Sigmoid colon (tissue), 7 donors: ENCODE measurements around the gene MYO5B. TPM values are rescaled to one million over a fixed set of nuclear protein-coding genes. Genes with fewer than 3 reads are reported as not detected.

Experiments
- DNase-seq: peaks from one replicate; pipeline ENCODE4 v3.0.0-alpha.2; 2019
- H3K27ac ChIP-seq, 4 donors: fragments of 200-600 bp; sonication (generic); one replicate each; pipeline ENCODE4 v1.5.1; 2016 to 2019; ENCODE audit warnings: mild to moderate bottlenecking in 1 of 4
- H3K27me3 ChIP-seq, 3 donors: fragments of 200-600 bp; sonication (generic); one replicate each; pipeline ENCODE4 v1.5.1; 2019; ENCODE audit warnings: mild to moderate bottlenecking in 1 of 3
- H3K36me3 ChIP-seq, 4 donors: fragments of 200-600 bp; sonication (generic); one replicate each; pipeline ENCODE4 v1.5.1; 2016 to 2019
- H3K4me1 ChIP-seq, 4 donors: fragments of 200-600 bp; sonication (generic); one replicate each; pipeline ENCODE4 v1.5.1; 2017 to 2019
- H3K4me3 ChIP-seq, 4 donors: fragments of 200-600 bp; sonication (generic); one replicate each; pipeline ENCODE4 v1.5.1; 2017 to 2019; ENCODE audit warnings: mild to moderate bottlenecking in 2 of 4, moderate library complexity in 1 of 4
- H3K9me3 ChIP-seq, 4 donors: fragments of 200-600 bp in 3 of 4; sonication (generic) in 3 of 4; one replicate each; pipeline versions ENCODE4 v1.5.1 to v1.6.1; 2013 to 2019
- EP300 ChIP-seq, 4 donors: sonication (generic); formaldehyde crosslinking; IDR thresholded peaks; one replicate each; pipeline ENCODE4 v1.6.1; 2017; ENCODE audit warnings: antibody characterized with exemption in 4 of 4
- POLR2A ChIP-seq, 2 donors: fragments of 450-650 bp; IDR thresholded peaks; one replicate each; pipeline ENCODE4 v1.6.1; 2016; ENCODE audit warnings: antibody characterized with exemption in 2 of 2, mild to moderate bottlenecking in 2 of 2, moderate library complexity in 2 of 2
- POLR2AphosphoS5 ChIP-seq, 4 donors: sonication (generic); formaldehyde crosslinking; IDR thresholded peaks; one replicate each; pipeline ENCODE4 v1.6.1; 2017; ENCODE audit warnings: antibody characterized with exemption in 4 of 4
- WGBS, 2 donors: extraction: QIAGEN DNeasy Blood & Tissue Kit; methylation state at CpG; one replicate each; pipeline ENCODE4 v1.1.7; 2013; 5-methylcytosine and 5-hydroxymethylcytosine counted together
- intact Hi-C: fragments of 100-400 bp; cut with DNase I; formaldehyde crosslinking; loops from one replicate; pipeline ENCODE4 v1.15.1; 2023
- polyA plus RNA-seq, 3 donors: library from polyadenylated mRNA; stranded (reverse); fragments of 200-250 nt; gene quantifications; one replicate each; pipeline ENCODE4 v1.2.3, GENCODE V29; 2013
- total RNA-seq, 4 donors: library from RNA; depleted of rRNA; stranded (reverse); fragments of >200 nt; gene quantifications; one replicate each; pipeline ENCODE4 v1.1.0, GENCODE V29; 2016
- TF ChIP-seq, protein P1 (sequence below), 4 experiments: fragments of 450-650 bp in 3 of 4; fragments of 200-600 bp in 1 of 4; IDR thresholded peaks; one replicate each; pipeline ENCODE4 v1.5.1; 2016 to 2019; ENCODE audit warnings: antibody characterized with exemption in 4 of 4, mild to moderate bottlenecking in 3 of 4, moderate library complexity in 2 of 4
- donor health status: healthy with polysubstance abuse.
- donor health status: Bipolar disorder and iron deficiency.
- donor health status: healthy.

The MYO5B gene
- total and polyA plus RNA-seq, 7 donors: 0.14 to 80.7 (median 3.0) TPM

- no peak for TF ChIP-seq POLR2AphosphoS5 (IDR thresholded peaks at IDR 0.05)
- TF ChIP-seq, protein P1, sequence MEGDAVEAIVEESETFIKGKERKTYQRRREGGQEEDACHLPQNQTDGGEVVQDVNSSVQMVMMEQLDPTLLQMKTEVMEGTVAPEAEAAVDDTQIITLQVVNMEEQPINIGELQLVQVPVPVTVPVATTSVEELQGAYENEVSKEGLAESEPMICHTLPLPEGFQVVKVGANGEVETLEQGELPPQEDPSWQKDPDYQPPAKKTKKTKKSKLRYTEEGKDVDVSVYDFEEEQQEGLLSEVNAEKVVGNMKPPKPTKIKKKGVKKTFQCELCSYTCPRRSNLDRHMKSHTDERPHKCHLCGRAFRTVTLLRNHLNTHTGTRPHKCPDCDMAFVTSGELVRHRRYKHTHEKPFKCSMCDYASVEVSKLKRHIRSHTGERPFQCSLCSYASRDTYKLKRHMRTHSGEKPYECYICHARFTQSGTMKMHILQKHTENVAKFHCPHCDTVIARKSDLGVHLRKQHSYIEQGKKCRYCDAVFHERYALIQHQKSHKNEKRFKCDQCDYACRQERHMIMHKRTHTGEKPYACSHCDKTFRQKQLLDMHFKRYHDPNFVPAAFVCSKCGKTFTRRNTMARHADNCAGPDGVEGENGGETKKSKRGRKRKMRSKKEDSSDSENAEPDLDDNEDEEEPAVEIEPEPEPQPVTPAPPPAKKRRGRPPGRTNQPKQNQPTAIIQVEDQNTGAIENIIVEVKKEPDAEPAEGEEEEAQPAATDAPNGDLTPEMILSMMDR (IDR thresholded peaks at IDR 0.05): no peak
- no peak for TF ChIP-seq EP300 (IDR thresholded peaks at IDR 0.05)
- no peak for TF ChIP-seq POLR2A (IDR thresholded peaks at IDR 0.05)
- DNase-seq: no peak
- Histone ChIP-seq H3K36me3 (no peaks in the 10 kb centered on the region), H3K4me1 (peaks cover 0 to 13% (median 8%) of the 10 kb centered on the region in 4 donors), H3K27ac (no peak overlapping the region), H3K9me3 (no peaks in the 10 kb centered on the region), H3K27me3 (no peaks in the 10 kb centered on the region), H3K4me3 (no peak overlapping the region)
- 82 to 85% methylated on average over 4 of the region's 4 CpGs for WGBS, 2 donors
- intact Hi-C loops: no loop called here
Observed at GRCh38 chr18:50080316-50080715, 114.6 kb downstream of the MYO5B start.

- H3K9me3 ChIP-seq: no peaks in the 10 kb centered on the region
Observed at GRCh38 chr18:50079571-50080295, 115.2 kb downstream of the MYO5B start.

DNA sequence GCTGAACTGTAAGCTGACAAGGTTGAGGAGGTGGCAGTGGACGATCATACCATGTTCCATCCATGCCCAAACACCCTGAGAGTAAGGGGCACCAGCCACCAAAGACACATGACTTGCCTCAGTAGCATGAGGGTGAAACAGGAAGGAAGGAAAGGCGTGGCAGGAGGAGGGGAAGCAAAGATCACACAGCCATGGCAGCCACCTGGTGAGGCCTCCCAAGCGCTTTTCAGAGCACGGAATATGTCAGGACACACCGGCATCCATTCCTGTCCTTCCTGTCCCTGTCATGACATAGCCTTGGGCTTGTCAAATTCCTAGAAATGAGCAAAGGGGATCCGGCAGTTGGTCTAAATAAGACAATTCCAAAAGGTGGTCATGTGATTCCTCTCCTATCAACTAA lies 118.7 kb downstream of the MYO5B start:
- H3K4me1 ChIP-seq: peaks cover 0 to 13% (median 8%) of the 10 kb centered on the region in 4 donors
- no peak for TF ChIP-seq POLR2AphosphoS5 (IDR thresholded peaks at IDR 0.05)
- TF ChIP-seq, protein P1 (IDR thresholded peaks at IDR 0.05): no peak
- TF ChIP-seq EP300 (IDR thresholded peaks at IDR 0.05): no peak
- TF ChIP-seq POLR2A (IDR thresholded peaks at IDR 0.05): no peak
- H3K36me3 ChIP-seq: no peaks in the 10 kb centered on the region
- no peak overlapping the region for H3K27ac ChIP-seq
- intact Hi-C loops: no loop called here
- H3K4me3 ChIP-seq: no peak overlapping the region
- 62 to 69% methylated on average over 6 of the region's 6 CpGs for WGBS, 2 donors
- H3K27me3 ChIP-seq: no peaks in the 10 kb centered on the region
- no peak for DNase-seq
- H3K9me3 ChIP-seq: no peaks in the 10 kb centered on the region

More at GRCh38 chr18:50079571-50080295, 115.2 kb downstream of the MYO5B start:
- Histone ChIP-seq H3K4me3 (no peak overlapping the region), H3K36me3 (no peaks in the 10 kb centered on the region), H3K4me1 (peaks cover 0 to 13% (median 8%) of the 10 kb centered on the region in 4 donors), H3K27ac (no peak overlapping the region), H3K27me3 (no peaks in the 10 kb centered on the region)
- DNase-seq: peak; percentile 66
- intact Hi-C loops: no loop called here
- TF ChIP-seq POLR2A (IDR thresholded peaks at IDR 0.05): no peak
- no peak for TF ChIP-seq EP300 (IDR thresholded peaks at IDR 0.05)
- TF ChIP-seq, protein P1 (IDR thresholded peaks at IDR 0.05): no peak
- TF ChIP-seq POLR2AphosphoS5 (IDR thresholded peaks at IDR 0.05): no peak
- 42 to 66% methylated on average over 8 of the region's 8 CpGs for WGBS, 2 donors

- intact Hi-C loops: no loop called here
- no peaks in the 10 kb centered on the region for H3K27me3 ChIP-seq
- H3K4me1 ChIP-seq: peaks cover 0 to 13% (median 8%) of the 10 kb centered on the region in 4 donors
- WGBS, 2 donors: 31 to 48% methylated on average over 4 of the region's 4 CpGs
- no peak overlapping the region for H3K27ac ChIP-seq
- H3K9me3 ChIP-seq: no peaks in the 10 kb centered on the region
- TF ChIP-seq POLR2A (IDR thresholded peaks at IDR 0.05): no peak
- TF ChIP-seq POLR2AphosphoS5 (IDR thresholded peaks at IDR 0.05): no peak
- TF ChIP-seq EP300 (IDR thresholded peaks at IDR 0.05): no peak
- TF ChIP-seq, protein P1 (IDR thresholded peaks at IDR 0.05): no peak
- no peak for DNase-seq
- no peak overlapping the region for H3K4me3 ChIP-seq
- no peaks in the 10 kb centered on the region for H3K36me3 ChIP-seq
Observed at GRCh38 chr18:50075772-50076171, 119.2 kb downstream of the MYO5B start.
